ENCODE results near the gene SETBP1.

The SETBP1 gene

DNA sequence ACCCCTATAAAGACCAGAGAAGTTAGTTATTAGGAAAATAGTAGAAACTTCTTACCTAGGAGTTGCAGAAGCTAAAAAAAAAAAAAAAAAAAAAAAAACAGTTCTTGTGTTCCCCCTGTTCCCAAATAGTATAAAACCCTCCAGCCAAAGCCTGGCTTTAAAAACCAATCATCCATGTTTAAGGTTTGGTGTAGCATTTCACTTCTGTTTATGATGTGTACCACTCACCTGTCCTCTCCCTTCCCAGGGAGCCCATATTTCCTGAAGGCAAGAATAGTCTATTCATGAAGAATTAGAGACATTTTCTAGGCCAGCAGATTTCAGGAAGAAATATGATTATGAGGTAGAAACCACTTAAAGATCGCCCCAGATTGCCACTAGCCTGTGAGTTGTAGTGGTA is 273.6 kb downstream of the SETBP1 start:
- H3K4me2 ChIP-seq (ENCODE audit: low read length) = no peak overlapping the region
- H2BK120ac ChIP-seq (ENCODE audit: low read depth, low read length) = no peak overlapping the region
- no peak overlapping the region for H2BK15ac ChIP-seq (replicated peaks; ENCODE audit: low read depth)
- no peak overlapping the region for H3K56ac ChIP-seq (ENCODE audit: low read length)
- H2AK5ac ChIP-seq (ENCODE audit: low read length) = no peak overlapping the region
- H3K27ac ChIP-seq (ENCODE audit: low read depth, low read length) = no peak overlapping the region
- no peak overlapping the region for H4K8ac ChIP-seq (ENCODE audit: low read depth, low read length)
- no peak overlapping the region for H3K18ac ChIP-seq (ENCODE audit: low read length)
- H3K27me3 ChIP-seq (ENCODE audit: insufficient read depth, low read length, poor library complexity) = no peaks in the 10 kb centered on the region
- H3K4me3 ChIP-seq (ENCODE audit: low read length) = no peak overlapping the region
- H4K5ac ChIP-seq (ENCODE audit: low read length) = no peak overlapping the region
- no peak overlapping the region for H2BK5ac ChIP-seq (ENCODE audit: low read length)
- H3K79me2 ChIP-seq (ENCODE audit: control insufficient read depth, insufficient read depth, low read length) = no peaks in the 10 kb centered on the region
- no peaks in the 10 kb centered on the region for H3K36me3 ChIP-seq (ENCODE audit: control insufficient read depth, insufficient read depth, low read length)
- no peaks in the 10 kb centered on the region for H3K4me1 ChIP-seq (ENCODE audit: control insufficient read depth, low read depth, low read length)
- no peak overlapping the region for H3K4ac ChIP-seq (ENCODE audit: low read depth, low read length)
- H3K9ac ChIP-seq (ENCODE audit: low read length) = no peak overlapping the region
- no peaks in the 10 kb centered on the region for H3K79me1 ChIP-seq (ENCODE audit: low read length)
- no peak for DNase-seq
- no peak overlapping the region for H3K23ac ChIP-seq (ENCODE audit: low read length)
- no CpG with 5 or more reads among the region's 1 CpG for WGBS (ENCODE audit: extremely low coverage, insufficient coverage, low lambda C conversion rate)

DNA sequence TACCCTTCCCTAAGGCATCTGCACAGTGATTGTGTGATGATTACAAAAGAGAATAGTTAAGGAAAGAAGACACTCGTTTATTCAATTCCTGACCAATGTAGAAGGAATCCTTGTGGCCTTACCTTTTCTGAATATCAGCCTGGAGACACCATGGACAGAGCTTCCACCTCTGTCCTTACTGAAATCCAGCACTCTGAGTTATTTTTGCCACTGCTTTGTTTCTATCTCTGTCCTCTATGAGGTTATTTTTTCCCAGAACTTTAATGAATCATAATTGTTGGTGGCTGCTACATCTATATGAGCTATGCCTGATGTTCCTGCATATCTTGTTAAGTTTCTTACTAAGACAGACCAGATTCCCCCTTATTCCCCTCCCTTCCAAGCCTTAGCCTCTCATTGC is 275.1 kb downstream of the SETBP1 start:
- DNase-seq = no peak
- Histone ChIP-seq H3K79me2 (ENCODE audit: control insufficient read depth, insufficient read depth, low read length) (no peaks in the 10 kb centered on the region), H3K9ac (ENCODE audit: low read length) (no peak overlapping the region), H4K8ac (ENCODE audit: low read depth, low read length) (no peak overlapping the region), H3K27ac (ENCODE audit: low read depth, low read length) (no peak overlapping the region), H3K4me2 (ENCODE audit: low read length) (no peak overlapping the region), H2BK120ac (ENCODE audit: low read depth, low read length) (no peak overlapping the region), H3K27me3 (ENCODE audit: insufficient read depth, low read length, poor library complexity) (no peaks in the 10 kb centered on the region), H3K36me3 (ENCODE audit: control insufficient read depth, insufficient read depth, low read length) (no peaks in the 10 kb centered on the region), H3K4ac (ENCODE audit: low read depth, low read length) (no peak overlapping the region), H3K18ac (ENCODE audit: low read length) (no peak overlapping the region), H2BK15ac (replicated peaks; ENCODE audit: low read depth) (no peak overlapping the region), H3K56ac (ENCODE audit: low read length) (no peak overlapping the region), H2BK5ac (ENCODE audit: low read length) (no peak overlapping the region), H2AK5ac (ENCODE audit: low read length) (no peak overlapping the region), H3K4me3 (ENCODE audit: low read length) (no peak overlapping the region), H3K23ac (ENCODE audit: low read length) (no peak overlapping the region), H3K79me1 (ENCODE audit: low read length) (no peaks in the 10 kb centered on the region), H4K5ac (ENCODE audit: low read length) (no peak overlapping the region), H3K4me1 (ENCODE audit: control insufficient read depth, low read depth, low read length) (no peaks in the 10 kb centered on the region)
- no CpG with 5 or more reads among the region's 1 CpG for WGBS (ENCODE audit: extremely low coverage, insufficient coverage, low lambda C conversion rate)

DNA sequence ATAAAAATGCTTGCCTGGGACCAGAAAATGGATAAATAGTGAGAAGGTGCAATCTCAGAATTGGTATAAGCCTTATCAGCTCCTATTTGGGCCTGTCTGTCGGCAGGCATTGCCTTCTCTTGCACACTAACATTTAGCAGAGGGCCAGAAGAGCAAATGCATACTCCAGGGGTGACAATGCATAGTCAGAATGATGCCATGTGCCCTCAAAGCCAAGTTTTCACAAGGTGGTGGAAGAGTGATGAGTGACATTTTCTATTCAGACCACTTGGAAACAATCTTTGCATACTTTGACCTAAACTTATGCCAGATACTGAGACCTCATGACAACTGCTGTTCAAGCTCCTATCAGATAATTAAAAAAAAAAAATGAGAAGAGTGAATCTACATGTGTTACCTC is 276.3 kb downstream of the SETBP1 start:
- no peak for DNase-seq
- H2BK15ac ChIP-seq (replicated peaks; ENCODE audit: low read depth) = no peak overlapping the region
- H3K9ac ChIP-seq (ENCODE audit: low read length) = no peak overlapping the region
- no peaks in the 10 kb centered on the region for H3K79me2 ChIP-seq (ENCODE audit: control insufficient read depth, insufficient read depth, low read length)
- no peak overlapping the region for H3K4ac ChIP-seq (ENCODE audit: low read depth, low read length)
- H3K36me3 ChIP-seq (ENCODE audit: control insufficient read depth, insufficient read depth, low read length) = no peaks in the 10 kb centered on the region
- no peak overlapping the region for H2BK120ac ChIP-seq (ENCODE audit: low read depth, low read length)
- no peak overlapping the region for H3K18ac ChIP-seq (ENCODE audit: low read length)
- H2BK5ac ChIP-seq (ENCODE audit: low read length) = no peak overlapping the region
- no peak overlapping the region for H2AK5ac ChIP-seq (ENCODE audit: low read length)
- no peaks in the 10 kb centered on the region for H3K4me1 ChIP-seq (ENCODE audit: control insufficient read depth, low read depth, low read length)
- H4K5ac ChIP-seq (ENCODE audit: low read length) = no peak overlapping the region
- no peaks in the 10 kb centered on the region for H3K27me3 ChIP-seq (ENCODE audit: insufficient read depth, low read length, poor library complexity)
- no peak overlapping the region for H4K8ac ChIP-seq (ENCODE audit: low read depth, low read length)
- no peaks in the 10 kb centered on the region for H3K79me1 ChIP-seq (ENCODE audit: low read length)
- no peak overlapping the region for H3K27ac ChIP-seq (ENCODE audit: low read depth, low read length)
- H3K4me3 ChIP-seq (ENCODE audit: low read length) = no peak overlapping the region
- no peak overlapping the region for H3K56ac ChIP-seq (ENCODE audit: low read length)
- no peak overlapping the region for H3K23ac ChIP-seq (ENCODE audit: low read length)
- no CpG with 5 or more reads among the region's 1 CpG for WGBS (ENCODE audit: extremely low coverage, insufficient coverage, low lambda C conversion rate)
- H3K4me2 ChIP-seq (ENCODE audit: low read length) = no peak overlapping the region

DNA sequence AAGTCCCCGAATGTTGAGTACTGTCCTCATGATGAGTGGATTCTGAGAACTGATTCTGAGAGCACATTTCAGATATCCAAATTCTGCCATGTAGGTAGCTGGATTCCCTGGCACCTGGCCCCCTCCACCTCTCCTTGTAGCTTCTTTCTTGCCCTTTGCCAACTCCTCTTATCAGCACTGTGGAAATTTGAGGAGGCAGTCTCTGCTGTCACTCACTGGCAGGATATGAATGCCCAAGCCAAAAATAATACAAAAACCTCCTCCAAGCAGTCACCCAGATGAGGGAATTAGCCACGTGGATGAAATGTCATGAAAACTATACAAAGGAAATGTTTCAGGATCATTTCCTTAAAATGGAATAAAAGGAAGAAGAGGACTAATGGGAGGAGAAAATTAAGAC is 276.8 kb downstream of the SETBP1 start:
- Histone ChIP-seq H3K4me2 (ENCODE audit: low read length) (no peak overlapping the region), H3K23ac (ENCODE audit: low read length) (no peak overlapping the region), H3K79me1 (ENCODE audit: low read length) (no peaks in the 10 kb centered on the region), H4K8ac (ENCODE audit: low read depth, low read length) (no peak overlapping the region), H3K4me3 (ENCODE audit: low read length) (no peak overlapping the region), H3K4me1 (ENCODE audit: control insufficient read depth, low read depth, low read length) (no peaks in the 10 kb centered on the region), H3K79me2 (ENCODE audit: control insufficient read depth, insufficient read depth, low read length) (no peaks in the 10 kb centered on the region), H2BK5ac (ENCODE audit: low read length) (no peak overlapping the region), H3K18ac (ENCODE audit: low read length) (no peak overlapping the region), H2BK120ac (ENCODE audit: low read depth, low read length) (no peak overlapping the region), H4K5ac (ENCODE audit: low read length) (no peak overlapping the region), H3K36me3 (ENCODE audit: control insufficient read depth, insufficient read depth, low read length) (no peaks in the 10 kb centered on the region), H3K4ac (ENCODE audit: low read depth, low read length) (no peak overlapping the region), H3K27me3 (ENCODE audit: insufficient read depth, low read length, poor library complexity) (no peaks in the 10 kb centered on the region), H2BK15ac (replicated peaks; ENCODE audit: low read depth) (no peak overlapping the region), H2AK5ac (ENCODE audit: low read length) (no peak overlapping the region), H3K9ac (ENCODE audit: low read length) (no peak overlapping the region), H3K56ac (ENCODE audit: low read length) (no peak overlapping the region), H3K27ac (ENCODE audit: low read depth, low read length) (no peak overlapping the region)
- no CpG with 5 or more reads among the region's 2 CpGs for WGBS (ENCODE audit: extremely low coverage, insufficient coverage, low lambda C conversion rate)
- DNase-seq = no peak

DNA sequence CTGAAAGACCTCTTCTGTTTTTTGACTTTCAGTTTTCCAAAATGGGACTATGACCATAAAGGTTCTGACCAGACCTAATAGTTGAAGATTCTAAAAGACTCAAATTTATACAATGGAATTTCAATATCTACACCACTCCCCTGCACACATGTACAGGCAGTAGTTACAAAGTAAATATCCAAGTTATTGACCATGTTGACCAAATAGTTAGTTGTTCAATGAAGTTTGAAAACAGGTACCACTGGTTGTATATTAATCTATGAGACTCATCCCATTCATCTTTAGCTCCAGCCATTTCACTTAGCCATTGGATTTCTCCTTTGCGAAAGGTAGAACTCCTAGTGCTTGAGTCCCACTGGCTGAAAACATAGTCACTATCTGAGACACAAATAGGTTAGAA is 277.4 kb downstream of the SETBP1 start:
- Histone ChIP-seq H3K4me1 (ENCODE audit: control insufficient read depth, low read depth, low read length) (no peaks in the 10 kb centered on the region), H3K36me3 (ENCODE audit: control insufficient read depth, insufficient read depth, low read length) (no peaks in the 10 kb centered on the region), H2BK5ac (ENCODE audit: low read length) (no peak overlapping the region), H2BK15ac (replicated peaks; ENCODE audit: low read depth) (no peak overlapping the region), H3K79me2 (ENCODE audit: control insufficient read depth, insufficient read depth, low read length) (no peaks in the 10 kb centered on the region), H3K4me2 (ENCODE audit: low read length) (no peak overlapping the region), H3K27me3 (ENCODE audit: insufficient read depth, low read length, poor library complexity) (no peaks in the 10 kb centered on the region), H3K27ac (ENCODE audit: low read depth, low read length) (no peak overlapping the region), H2AK5ac (ENCODE audit: low read length) (no peak overlapping the region), H3K23ac (ENCODE audit: low read length) (no peak overlapping the region), H3K4me3 (ENCODE audit: low read length) (no peak overlapping the region), H3K56ac (ENCODE audit: low read length) (no peak overlapping the region), H4K5ac (ENCODE audit: low read length) (no peak overlapping the region), H3K18ac (ENCODE audit: low read length) (no peak overlapping the region), H4K8ac (ENCODE audit: low read depth, low read length) (no peak overlapping the region), H3K9ac (ENCODE audit: low read length) (no peak overlapping the region), H3K79me1 (ENCODE audit: low read length) (no peaks in the 10 kb centered on the region), H2BK120ac (ENCODE audit: low read depth, low read length) (no peak overlapping the region), H3K4ac (ENCODE audit: low read depth, low read length) (no peak overlapping the region)
- no CpG with 5 or more reads among the region's 1 CpG for WGBS (ENCODE audit: extremely low coverage, insufficient coverage, low lambda C conversion rate)
- no peak for DNase-seq

DNA sequence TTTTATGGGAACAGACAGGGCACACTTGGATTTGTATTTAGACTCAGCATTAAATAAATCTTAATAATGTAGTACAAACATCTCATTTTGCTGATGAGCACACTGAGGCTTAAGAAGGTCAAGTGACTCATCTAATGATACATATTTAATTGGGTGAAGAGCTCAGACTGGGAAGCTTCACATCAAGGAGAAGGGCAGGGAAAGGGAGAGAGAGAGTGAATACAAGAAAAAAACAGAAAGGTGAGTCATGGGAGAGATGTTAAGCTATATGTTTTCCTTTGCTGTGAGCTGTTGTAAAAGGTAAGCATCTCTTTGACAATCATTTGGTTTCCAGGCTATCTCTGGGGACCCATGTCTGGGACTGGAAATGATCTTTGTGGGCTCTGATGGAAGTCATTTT is 277.8 kb downstream of the SETBP1 start:
- no peak overlapping the region for H3K56ac ChIP-seq (ENCODE audit: low read length)
- H3K79me2 ChIP-seq (ENCODE audit: control insufficient read depth, insufficient read depth, low read length) = no peaks in the 10 kb centered on the region
- no peak overlapping the region for H3K4ac ChIP-seq (ENCODE audit: low read depth, low read length)
- H3K4me3 ChIP-seq (ENCODE audit: low read length) = no peak overlapping the region
- no peaks in the 10 kb centered on the region for H3K4me1 ChIP-seq (ENCODE audit: control insufficient read depth, low read depth, low read length)
- no peak for DNase-seq
- no peaks in the 10 kb centered on the region for H3K27me3 ChIP-seq (ENCODE audit: insufficient read depth, low read length, poor library complexity)
- no peaks in the 10 kb centered on the region for H3K36me3 ChIP-seq (ENCODE audit: control insufficient read depth, insufficient read depth, low read length)
- no peak overlapping the region for H2BK15ac ChIP-seq (replicated peaks; ENCODE audit: low read depth)
- no peak overlapping the region for H2BK5ac ChIP-seq (ENCODE audit: low read length)
- H4K5ac ChIP-seq (ENCODE audit: low read length) = no peak overlapping the region
- no peak overlapping the region for H3K9ac ChIP-seq (ENCODE audit: low read length)
- no peak overlapping the region for H2BK120ac ChIP-seq (ENCODE audit: low read depth, low read length)
- no peak overlapping the region for H3K27ac ChIP-seq (ENCODE audit: low read depth, low read length)
- no peak overlapping the region for H3K23ac ChIP-seq (ENCODE audit: low read length)
- H3K79me1 ChIP-seq (ENCODE audit: low read length) = no peaks in the 10 kb centered on the region
- H3K4me2 ChIP-seq (ENCODE audit: low read length) = no peak overlapping the region
- H2AK5ac ChIP-seq (ENCODE audit: low read length) = no peak overlapping the region
- H4K8ac ChIP-seq (ENCODE audit: low read depth, low read length) = no peak overlapping the region
- no peak overlapping the region for H3K18ac ChIP-seq (ENCODE audit: low read length)

All from mesendoderm (in vitro differentiated cells).